Stimulated activated CD4-positive, alpha-beta T cell treated with anti-CD3 and anti-CD28 coated beads, Interleukin-2, amount 100 ng/mL, for 4 hours (primary cell): ENCODE results near the gene CDH4.
A peak's percentile ranks its signal among the peaks of the same experiment; 100 is the strongest.

Experiments
- DNase-seq: peaks from one replicate; pipeline ENCODE4 v3.0.0-alpha.2; 2020; ENCODE audit warnings: low read depth

The CDH4 gene

GRCh38 chr20:61719691-61720347 is 467.8 kb downstream of the CDH4 start:
- peak; percentile 19 for DNase-seq

GRCh38 chr20:61720348-61720696 is 468.3 kb downstream of the CDH4 start:
- no peak for DNase-seq

GRCh38 chr20:61722146-61722678 is 470.2 kb downstream of the CDH4 start:
- DNase-seq, result no peak

- DNase-seq, result no peak
These were observed 471.6 kb downstream of the CDH4 start for GRCh38 chr20:61723529-61724257.

- no peak for DNase-seq
These were observed 472.3 kb downstream of the CDH4 start for GRCh38 chr20:61724376-61724775.

GRCh38 chr20:61725145-61725544 is 473.1 kb downstream of the CDH4 start:
- no peak for DNase-seq

GRCh38 chr20:61725966-61726365 is 473.9 kb downstream of the CDH4 start:
- no peak for DNase-seq

- DNase-seq, result no peak
These were observed 474.9 kb downstream of the CDH4 start for GRCh38 chr20:61726979-61727378.

GRCh38 chr20:61727761-61728160 is 475.7 kb downstream of the CDH4 start:
- no peak for DNase-seq

- DNase-seq, result no peak
These were observed 476.3 kb downstream of the CDH4 start for GRCh38 chr20:61728326-61728725.

GRCh38 chr20:61728786-61729770 is 477.0 kb downstream of the CDH4 start:
- no peak for DNase-seq

GRCh38 chr20:61730631-61731362 is 478.7 kb downstream of the CDH4 start:
- no peak for DNase-seq

- DNase-seq, result no peak
These were observed 479.5 kb downstream of the CDH4 start for GRCh38 chr20:61731363-61732181.

GRCh38 chr20:61732511-61733210 is 480.6 kb downstream of the CDH4 start:
- no peak for DNase-seq

GRCh38 chr20:61733216-61733615 is 481.2 kb downstream of the CDH4 start:
- no peak for DNase-seq

GRCh38 chr20:61733891-61734732 is 482.1 kb downstream of the CDH4 start:
- no peak for DNase-seq

- no peak for DNase-seq
These were observed 482.9 kb downstream of the CDH4 start for GRCh38 chr20:61734733-61735502.

- DNase-seq, result no peak
These were observed 483.4 kb downstream of the CDH4 start for GRCh38 chr20:61735503-61735785.
